ENCODE measurements around the gene NT5DC1.

DNA sequence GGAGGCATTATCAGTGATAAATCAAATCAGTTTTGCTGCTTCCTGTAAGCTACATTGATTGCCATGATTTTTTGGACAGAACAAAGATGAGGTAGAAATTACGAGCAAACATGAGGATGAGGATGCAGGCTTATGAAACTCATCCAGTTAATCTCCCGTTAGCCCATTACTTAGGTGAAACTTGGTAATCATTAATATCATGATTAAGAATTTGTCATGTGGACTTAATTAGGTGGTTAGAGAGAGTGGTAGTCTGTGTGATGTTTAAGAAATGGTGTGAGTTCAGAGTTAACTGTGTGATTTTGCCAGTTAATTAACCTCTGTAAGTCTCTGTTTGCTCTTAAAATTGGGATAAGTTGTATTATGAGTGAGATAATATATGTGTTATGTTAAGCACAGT, 91.2 kb downstream of the NT5DC1 start:
- TF ChIP-seq CTCF (conservative IDR thresholded peaks at IDR 0.05) (no peak), ZFX (IDR thresholded peaks at IDR 0.05) (no peak)
